ENCODE results near the gene PCBP2.

GRCh38 chr12:53402871-53403270 is 49.0 kb upstream of the PCBP2 start:
- TF ChIP-seq GATA3 (IDR thresholded peaks at IDR 0.05; ENCODE audit: low read depth, low read length) (no peak), GATA2 (IDR thresholded peaks at IDR 0.05; ENCODE audit: low read depth, low read length) (no peak)
